ENCODE data around the gene CDS2.

CDS2 gene

GRCh38 chr20:5182615-5183254, 55.9 kb downstream of the CDS2 start:
- no peaks in the 10 kb centered on the region for H3K4me1 ChIP-seq (ENCODE audit: low read depth, poor library complexity, severe bottlenecking)
- no peak for TF ChIP-seq CTCF (conservative IDR thresholded peaks at IDR 0.05; ENCODE audit: low read depth, low read length)
- no peaks in the 10 kb centered on the region for H3K79me2 ChIP-seq (ENCODE audit: insufficient read depth, low read depth)
- no peak overlapping the region for H3K27ac ChIP-seq
- H3K4me3 ChIP-seq (IDR thresholded peaks at IDR 0.05; ENCODE audit: insufficient read depth, low read depth, low read length): no peak overlapping the region
- H3K9ac ChIP-seq: no peak overlapping the region
- H4K20me1 ChIP-seq (ENCODE audit: insufficient read depth): no peaks in the 10 kb centered on the region
- H3K27me3 ChIP-seq (ENCODE audit: insufficient read depth, low read depth): no peaks in the 10 kb centered on the region
- no peak overlapping the region for H2AFZ ChIP-seq (ENCODE audit: low read depth)
- no peak overlapping the region for H3K4me2 ChIP-seq
- H3K36me3 ChIP-seq (ENCODE audit: insufficient read depth): no peaks in the 10 kb centered on the region

GRCh38 chr20:5183731-5184474, 57.1 kb downstream of the CDS2 start:
- H3K4me3 ChIP-seq (IDR thresholded peaks at IDR 0.05; ENCODE audit: insufficient read depth, low read depth, low read length): no peak overlapping the region
- H4K20me1 ChIP-seq (ENCODE audit: insufficient read depth): no peaks in the 10 kb centered on the region
- H3K9ac ChIP-seq: no peak overlapping the region
- no peaks in the 10 kb centered on the region for H3K79me2 ChIP-seq (ENCODE audit: insufficient read depth, low read depth)
- no peaks in the 10 kb centered on the region for H3K36me3 ChIP-seq (ENCODE audit: insufficient read depth)
- H3K27ac ChIP-seq: no peak overlapping the region
- no peak for TF ChIP-seq CTCF (conservative IDR thresholded peaks at IDR 0.05; ENCODE audit: low read depth, low read length)
- no peaks in the 10 kb centered on the region for H3K4me1 ChIP-seq (ENCODE audit: low read depth, poor library complexity, severe bottlenecking)
- H2AFZ ChIP-seq (ENCODE audit: low read depth): no peak overlapping the region
- H3K4me2 ChIP-seq: no peak overlapping the region
- H3K27me3 ChIP-seq (ENCODE audit: insufficient read depth, low read depth): no peaks in the 10 kb centered on the region

GRCh38 chr20:5184684-5185083, 57.9 kb downstream of the CDS2 start:
- H3K4me3 ChIP-seq (IDR thresholded peaks at IDR 0.05; ENCODE audit: insufficient read depth, low read depth, low read length): no peak overlapping the region
- H3K79me2 ChIP-seq (ENCODE audit: insufficient read depth, low read depth): no peaks in the 10 kb centered on the region
- H3K9ac ChIP-seq: no peak overlapping the region
- TF ChIP-seq CTCF (conservative IDR thresholded peaks at IDR 0.05; ENCODE audit: low read depth, low read length): no peak
- H3K4me1 ChIP-seq (ENCODE audit: low read depth, poor library complexity, severe bottlenecking): peaks cover 7% of the 10 kb centered on the region
- no peaks in the 10 kb centered on the region for H4K20me1 ChIP-seq (ENCODE audit: insufficient read depth)
- no peak overlapping the region for H2AFZ ChIP-seq (ENCODE audit: low read depth)
- no peak overlapping the region for H3K27ac ChIP-seq
- H3K27me3 ChIP-seq (ENCODE audit: insufficient read depth, low read depth): no peaks in the 10 kb centered on the region
- H3K36me3 ChIP-seq (ENCODE audit: insufficient read depth): no peaks in the 10 kb centered on the region
- H3K4me2 ChIP-seq: no peak overlapping the region

GRCh38 chr20:5187122-5187521, 60.3 kb downstream of the CDS2 start:
- Histone ChIP-seq H3K79me2 (ENCODE audit: insufficient read depth, low read depth) (no peaks in the 10 kb centered on the region), H4K20me1 (ENCODE audit: insufficient read depth) (no peaks in the 10 kb centered on the region), H3K27me3 (ENCODE audit: insufficient read depth, low read depth) (no peaks in the 10 kb centered on the region), H3K4me1 (ENCODE audit: low read depth, poor library complexity, severe bottlenecking) (peaks cover 31% of the 10 kb centered on the region), H3K4me2 (no peak overlapping the region), H3K27ac (no peak overlapping the region), H2AFZ (ENCODE audit: low read depth) (no peak overlapping the region), H3K36me3 (ENCODE audit: insufficient read depth) (no peaks in the 10 kb centered on the region), H3K9ac (no peak overlapping the region), H3K4me3 (IDR thresholded peaks at IDR 0.05; ENCODE audit: insufficient read depth, low read depth, low read length) (no peak overlapping the region)
- no peak for TF ChIP-seq CTCF (conservative IDR thresholded peaks at IDR 0.05; ENCODE audit: low read depth, low read length)

Measured in KMS-11 (cell line).